HL-60 (cell line): ENCODE results near the gene SNX27.

Experiments
- GABPA ChIP-seq: IDR thresholded peaks from 2 replicates; pipeline ENCODE4 v1.6.1; 2012; ENCODE audit warnings: low read depth
- POLR2AphosphoS5 ChIP-seq: IDR thresholded peaks from 2 replicates; pipeline ENCODE4 v1.6.1; 2012; ENCODE audit warnings: low read depth
- TF ChIP-seq, protein P1 (sequence below): IDR thresholded peaks from one replicate; pipeline ENCODE4 v1.5.1; 2011; ENCODE audit warnings: low read length, control low read depth, inconsistent platforms; ENCODE audit not compliant: insufficient read depth

DNA sequence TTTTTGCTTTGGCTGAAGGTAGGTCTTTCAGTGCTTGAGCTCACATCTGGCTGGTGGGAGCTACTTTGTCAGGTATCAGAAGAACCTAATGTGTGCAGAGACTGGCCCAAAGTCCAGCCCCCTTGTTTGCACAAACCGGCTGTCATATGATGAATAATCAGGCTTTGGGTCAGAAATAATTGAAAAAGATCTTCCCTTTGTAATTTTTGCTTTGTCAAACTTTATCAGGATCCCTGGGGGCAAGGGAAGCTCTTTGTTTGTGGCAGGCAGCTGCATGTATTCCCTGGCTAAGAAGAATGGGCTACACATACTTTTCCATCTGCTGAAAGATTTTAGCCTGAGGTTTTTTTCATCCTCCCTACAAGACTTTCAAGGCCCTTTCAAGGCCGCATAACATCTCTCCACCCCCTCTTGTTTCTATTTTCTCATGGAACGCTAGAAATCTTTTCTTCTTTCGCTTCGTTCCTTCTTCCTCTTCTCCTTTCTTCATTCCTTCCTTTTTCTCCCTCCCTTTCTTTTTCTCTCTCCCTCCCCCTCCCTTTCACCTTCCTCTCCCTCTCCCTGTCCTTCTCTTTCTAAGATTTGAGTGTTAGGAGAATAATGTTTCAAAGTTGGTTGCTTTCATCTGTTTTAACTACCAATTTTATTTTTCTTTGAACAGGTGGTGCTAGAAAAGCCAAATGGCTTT is 46.2 kb upstream of the SNX27 start:
- TF ChIP-seq, protein P1, sequence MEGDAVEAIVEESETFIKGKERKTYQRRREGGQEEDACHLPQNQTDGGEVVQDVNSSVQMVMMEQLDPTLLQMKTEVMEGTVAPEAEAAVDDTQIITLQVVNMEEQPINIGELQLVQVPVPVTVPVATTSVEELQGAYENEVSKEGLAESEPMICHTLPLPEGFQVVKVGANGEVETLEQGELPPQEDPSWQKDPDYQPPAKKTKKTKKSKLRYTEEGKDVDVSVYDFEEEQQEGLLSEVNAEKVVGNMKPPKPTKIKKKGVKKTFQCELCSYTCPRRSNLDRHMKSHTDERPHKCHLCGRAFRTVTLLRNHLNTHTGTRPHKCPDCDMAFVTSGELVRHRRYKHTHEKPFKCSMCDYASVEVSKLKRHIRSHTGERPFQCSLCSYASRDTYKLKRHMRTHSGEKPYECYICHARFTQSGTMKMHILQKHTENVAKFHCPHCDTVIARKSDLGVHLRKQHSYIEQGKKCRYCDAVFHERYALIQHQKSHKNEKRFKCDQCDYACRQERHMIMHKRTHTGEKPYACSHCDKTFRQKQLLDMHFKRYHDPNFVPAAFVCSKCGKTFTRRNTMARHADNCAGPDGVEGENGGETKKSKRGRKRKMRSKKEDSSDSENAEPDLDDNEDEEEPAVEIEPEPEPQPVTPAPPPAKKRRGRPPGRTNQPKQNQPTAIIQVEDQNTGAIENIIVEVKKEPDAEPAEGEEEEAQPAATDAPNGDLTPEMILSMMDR = no peak
- no peak for TF ChIP-seq POLR2AphosphoS5
- TF ChIP-seq GABPA = no peak
